HepG2 (cell line): Measurements from ENCODE around the gene ARHGEF39. TPM values are rescaled to one million over a fixed set of nuclear protein-coding genes. Genes with fewer than 3 reads are reported as not detected.

Experiments
- ATF2 ChIP-seq: sonication (generic); formaldehyde crosslinking; IDR thresholded peaks from 2 replicates; pipeline ENCODE4 v1.4.0; 2020; ENCODE audit warnings: missing genetic modification reagents
- BRD4 ChIP-seq: sonication (generic); formaldehyde crosslinking; IDR thresholded peaks from 2 replicates; pipeline ENCODE4 v1.4.0; 2020; ENCODE audit warnings: missing genetic modification reagents
- CENPX ChIP-seq: sonication (generic); formaldehyde crosslinking; IDR thresholded peaks from 2 replicates; pipeline ENCODE4 v1.9.0; 2021; ENCODE audit warnings: mild to moderate bottlenecking, missing genetic modification reagents, moderate library complexity
- HDAC2 ChIP-seq: sonication (generic); formaldehyde crosslinking; IDR thresholded peaks from 2 replicates; pipeline ENCODE4 v1.4.0; 2020; ENCODE audit warnings: missing genetic modification reagents
- ISX ChIP-seq: sonication (generic); formaldehyde crosslinking; conservative IDR thresholded peaks from 2 replicates; pipeline ENCODE4 v1.5.0; 2020; ENCODE audit warnings: missing genetic modification reagents
- MAX ChIP-seq: IDR thresholded peaks from 2 replicates; pipeline ENCODE4 v1.6.1; 2012; ENCODE audit warnings: inconsistent platforms
- MXD3 ChIP-seq: IDR thresholded peaks from 2 replicates; pipeline ENCODE4 v1.6.1; 2016; ENCODE audit warnings: mild to moderate bottlenecking, missing biosample characterization, missing genetic modification reagents
- PAF1 ChIP-seq: IDR thresholded peaks from 2 replicates; pipeline ENCODE4 v1.6.1; 2016; ENCODE audit warnings: missing genetic modification reagents, missing compliant biosample characterization
- RNF2 ChIP-seq: fragments of 450-650 bp; conservative IDR thresholded peaks from 2 replicates; pipeline ENCODE4 v1.6.1; 2016; ENCODE audit warnings: low read depth
- RNF219 ChIP-seq: sonication (generic); formaldehyde crosslinking; IDR thresholded peaks from 2 replicates; pipeline ENCODE4 v1.5.0; 2020; ENCODE audit warnings: mild to moderate bottlenecking, missing genetic modification reagents
- STAT5B ChIP-seq: sonication (generic); formaldehyde crosslinking; IDR thresholded peaks from 2 replicates; pipeline ENCODE4 v1.4.0; 2020; ENCODE audit warnings: missing genetic modification reagents
- TARDBP ChIP-seq: sonication (generic); formaldehyde crosslinking; IDR thresholded peaks from 2 replicates; pipeline ENCODE4 v1.8.0; 2022; ENCODE audit warnings: mild to moderate bottlenecking, missing genetic modification reagents
- TBX3 ChIP-seq: fragments of 450-650 bp; IDR thresholded peaks from 2 replicates; pipeline ENCODE4 v1.6.1; 2017; ENCODE audit warnings: antibody characterized with exemption, mild to moderate bottlenecking, inconsistent platforms, borderline replicate concordance
- TFDP2 ChIP-seq: sonication (generic); formaldehyde crosslinking; IDR thresholded peaks from 2 replicates; pipeline ENCODE4 v1.4.0; 2020; ENCODE audit warnings: missing genetic modification reagents
- ZNF280B ChIP-seq: sonication (generic); formaldehyde crosslinking; IDR thresholded peaks from 2 replicates; pipeline ENCODE4 v1.5.0; 2020; ENCODE audit warnings: missing genetic modification reagents, mild to moderate bottlenecking, borderline replicate concordance
- ZNF326 ChIP-seq: sonication (generic); formaldehyde crosslinking; IDR thresholded peaks from 2 replicates; pipeline ENCODE4 v1.4.0; 2020; ENCODE audit warnings: missing genetic modification reagents, borderline replicate concordance
- ZNF530 ChIP-seq: sonication (generic); formaldehyde crosslinking; IDR thresholded peaks from 2 replicates; pipeline ENCODE4 v1.5.0; 2020; ENCODE audit warnings: low read depth, mild to moderate bottlenecking, missing genetic modification reagents
- ZNF557 ChIP-seq: sonication (generic); formaldehyde crosslinking; IDR thresholded peaks from 2 replicates; pipeline ENCODE4 v1.4.0; 2020; ENCODE audit warnings: missing genetic modification reagents
- ZNF644 ChIP-seq: IDR thresholded peaks from 2 replicates; pipeline ENCODE4 v1.6.1; 2016; ENCODE audit warnings: low read depth
- ZNF792 ChIP-seq: IDR thresholded peaks from 2 replicates; pipeline ENCODE4 v1.6.1; 2016
- ZSCAN5A ChIP-seq: sonication (generic); formaldehyde crosslinking; IDR thresholded peaks from 2 replicates; pipeline ENCODE4 v1.8.0; 2022; ENCODE audit warnings: mild to moderate bottlenecking, missing genetic modification reagents, borderline replicate concordance
- polyA plus RNA-seq, 8 experiments: library from polyadenylated mRNA; depleted of rRNA in 3 of 8; stranded (reverse) in 7 of 8; unstranded in 1 of 8; fragments of >200 nt; fragmentation: Illumina TruSeq in 4 of 8; extraction: Trizol in 4 of 8; gene quantifications; 2 replicates each; pipeline versions ENCODE4 v1.2.1 to v1.2.3, GENCODE V29; 2011 to 2016; ENCODE audit warnings: low read depth in 4 of 8, missing spikeins in 1 of 8, mixed read lengths in 1 of 8; ENCODE audit not compliant: insufficient read depth in 1 of 8
- total RNA-seq, 5 experiments: library from RNA; depleted of rRNA; stranded (reverse); fragments of >200 nt; fragmentation: Illumina TruSeq; extraction: Trizol; gene quantifications; 2 replicates each; pipeline ENCODE4 v1.2.3, GENCODE V29; 2016; ENCODE audit warnings: low read depth in 1 of 5

Gene ARHGEF39
- total and polyA plus RNA-seq, 2 of the 13 experiments (the other 11 are each of a cell fraction or from before 2014, with no cell fraction given) = 11.2 to 12.3 TPM

GRCh38 chr9:35669331-35670145, 4.5 kb upstream of the ARHGEF39 start (continued):
- no peak for TF ChIP-seq RNF219 (CRISPR knock-in tag)
- TF ChIP-seq CENPX = no peak
- TF ChIP-seq PAF1 (CRISPR knock-in tag) = no peak
- TF ChIP-seq ZNF644 (CRISPR knock-in tag) = peak; percentile 85; the same call in 1 of the 2 replicates
- TF ChIP-seq STAT5B (CRISPR knock-in tag) = no peak
- no peak for TF ChIP-seq TBX3
- no peak for TF ChIP-seq ZNF280B (CRISPR knock-in tag)
- TF ChIP-seq BRD4 (CRISPR knock-in tag) = no peak
- TF ChIP-seq ZNF792 = 0 out of 2 replicates have a peak, but pooled peaks have one; percentile 48
- peak; percentile 46; the same call in 1 of the 2 replicates for TF ChIP-seq MAX
- TF ChIP-seq ZNF557 (CRISPR knock-in tag) = no peak
- TF ChIP-seq TFDP2 (CRISPR knock-in tag) = no peak
- TF ChIP-seq ISX (CRISPR knock-in tag) = no peak
- no peak for TF ChIP-seq RNF2
- peak; percentile 74 for TF ChIP-seq HDAC2 (CRISPR knock-in tag)
- no peak for TF ChIP-seq ATF2
- TF ChIP-seq ZSCAN5A (CRISPR knock-in tag) = no peak
- no peak for TF ChIP-seq MXD3 (CRISPR knock-in tag)
- TF ChIP-seq ZNF530 (CRISPR knock-in tag) = no peak
- TF ChIP-seq TARDBP = peak; percentile 63; the same call in 1 of the 2 replicates
- no peak for TF ChIP-seq ZNF326 (CRISPR knock-in tag)
